Stromal cell of bone marrow (primary cell): ENCODE data around the gene MKI67.

Experiments
- DNase-seq: peaks from one replicate; pipeline ENCODE4 v3.0.0-alpha.2; 2012; ENCODE audit warnings: low read depth

Gene MKI67

GRCh38 chr10:128050121-128050516 lies 76.1 kb downstream of the MKI67 start:
- no peak for DNase-seq

- no peak for DNase-seq
Measured at GRCh38 chr10:128049226-128050120, 76.8 kb downstream of the MKI67 start.

GRCh38 chr10:128048819-128049210 lies 77.4 kb downstream of the MKI67 start:
- no peak for DNase-seq

GRCh38 chr10:128047991-128048818 lies 78.0 kb downstream of the MKI67 start:
- DNase-seq = no peak

- DNase-seq = no peak
Measured at GRCh38 chr10:128047351-128047750, 78.9 kb downstream of the MKI67 start.

GRCh38 chr10:128046953-128047290 lies 79.3 kb downstream of the MKI67 start:
- no peak for DNase-seq
